Hepatocyte (in vitro differentiated cells): ENCODE results near the gene HOXC4. TPM values are rescaled to one million over a fixed set of nuclear protein-coding genes. Genes with fewer than 3 reads are reported as not detected.
A peak's percentile ranks its signal among the peaks of the same experiment; 100 is the strongest.

Experiments used
- DNase-seq: peaks from one replicate; pipeline ENCODE4 v3.0.0-alpha.2; 2016; ENCODE audit warnings: low spot score
- H2AFZ ChIP-seq: fragments of 200-600 bp; sonication (generic); 2 replicates; pipeline ENCODE4 v1.6.0; 2016; ENCODE audit warnings: antibody characterized with exemption, mild to moderate bottlenecking
- H3K27ac ChIP-seq: fragments of 200-600 bp; sonication (generic); 2 replicates; pipeline ENCODE4 v1.5.1; 2016; ENCODE audit warnings: mild to moderate bottlenecking
- H3K27me3 ChIP-seq: fragments of 200-600 bp; sonication (generic); 2 replicates; pipeline ENCODE4 v1.6.1; 2016
- H3K36me3 ChIP-seq: fragments of 200-600 bp; sonication (generic); replicated peaks from 2 replicates; pipeline ENCODE4 v1.5.1; 2016; ENCODE audit warnings: low read depth; ENCODE audit not compliant: insufficient read depth
- H3K4me1 ChIP-seq: fragments of 200-600 bp; sonication (generic); 2 replicates; pipeline ENCODE4 v1.5.1; 2016; ENCODE audit warnings: mild to moderate bottlenecking, moderate library complexity; ENCODE audit not compliant: insufficient read depth
- H3K4me2 ChIP-seq: fragments of 200-600 bp; sonication (generic); 2 replicates; pipeline ENCODE4 v1.6.0; 2016
- H3K4me3 ChIP-seq: fragments of 200-600 bp; sonication (generic); 2 replicates; pipeline ENCODE4 v1.5.1; 2016; ENCODE audit warnings: mild to moderate bottlenecking
- H3K79me2 ChIP-seq: fragments of 200-600 bp; sonication (generic); 2 replicates; pipeline ENCODE4 v1.6.0; 2017; ENCODE audit warnings: mild to moderate bottlenecking
- H3K9me2 ChIP-seq: fragments of 200-600 bp; sonication (generic); replicated peaks from 2 replicates; pipeline ENCODE4 v1.6.0; 2017; ENCODE audit warnings: mild to moderate bottlenecking; ENCODE audit not compliant: insufficient read depth
- H3K9me3 ChIP-seq: fragments of 200-600 bp; sonication (generic); 2 replicates; pipeline ENCODE4 v1.5.1; 2016; ENCODE audit warnings: low read depth, mild to moderate bottlenecking
- H4K20me1 ChIP-seq: fragments of 200-600 bp; sonication (generic); 2 replicates; pipeline ENCODE4 v1.6.0; 2016; ENCODE audit warnings: mild to moderate bottlenecking; ENCODE audit not compliant: insufficient read depth, poor library complexity, severe bottlenecking
- EZH2 ChIP-seq: fragments of 200-600 bp; sonication (generic); IDR thresholded peaks from 2 replicates; pipeline ENCODE4 v1.6.1; 2016; ENCODE audit warnings: antibody characterized with exemption, mild to moderate bottlenecking, borderline replicate concordance
- EZH2phosphoT487 ChIP-seq: fragments of 200-600 bp; sonication (generic); IDR thresholded peaks from one replicate; pipeline ENCODE4 v1.6.1; 2018; ENCODE audit warnings: antibody characterized with exemption, mild to moderate bottlenecking, low read depth, moderate library complexity; ENCODE audit not compliant: unreplicated experiment, severe bottlenecking
- WGBS: methylation state at CpG from one replicate; pipeline ENCODE4 v1.1.6; 2016; ENCODE audit warnings: low lambda C conversion rate; ENCODE audit errors: missing lambda C conversion rate; 5-methylcytosine and 5-hydroxymethylcytosine counted together
- polyA plus RNA-seq: library from polyadenylated mRNA; unstranded; fragments of >200 nt; fragmentation: Nextera tagmentation; extraction: Ambion mirVana; gene quantifications from 2 replicates; pipeline ENCODE4 v1.2.1, GENCODE V29; 2016
- total RNA-seq: library from RNA; depleted of rRNA; stranded (reverse); fragments of >200 nt; gene quantifications from 2 replicates; pipeline ENCODE4 v1.2.3, GENCODE V29; 2014
- TF ChIP-seq, protein P1 (sequence below): fragments of 200-600 bp; sonication (generic); IDR thresholded peaks from 2 replicates; pipeline ENCODE4 v1.5.1; 2016; ENCODE audit warnings: antibody characterized with exemption, mild to moderate bottlenecking; ENCODE audit not compliant: poor library complexity

Gene HOXC4
- total and polyA plus RNA-seq, 2 experiments from 2014 or later, result 2.1 to 4.4 TPM

- Histone ChIP-seq H3K4me1 (peaks cover 8% of the 10 kb centered on the region), H3K4me2 (no peak overlapping the region), H3K9me3 (no peaks in the 10 kb centered on the region), H3K4me3 (no peak overlapping the region), H3K27ac (no peak overlapping the region), H2AFZ (no peak overlapping the region), H3K9me2 (no peaks in the 10 kb centered on the region), H3K79me2 (no peaks in the 10 kb centered on the region), H3K36me3 (no peaks in the 10 kb centered on the region), H3K27me3 (peaks cover 92% of the 10 kb centered on the region), H4K20me1 (no peaks in the 10 kb centered on the region)
- WGBS, result 45% methylated on average over 5 of the region's 5 CpGs
- no peak for TF ChIP-seq EZH2
- TF ChIP-seq, protein P1, sequence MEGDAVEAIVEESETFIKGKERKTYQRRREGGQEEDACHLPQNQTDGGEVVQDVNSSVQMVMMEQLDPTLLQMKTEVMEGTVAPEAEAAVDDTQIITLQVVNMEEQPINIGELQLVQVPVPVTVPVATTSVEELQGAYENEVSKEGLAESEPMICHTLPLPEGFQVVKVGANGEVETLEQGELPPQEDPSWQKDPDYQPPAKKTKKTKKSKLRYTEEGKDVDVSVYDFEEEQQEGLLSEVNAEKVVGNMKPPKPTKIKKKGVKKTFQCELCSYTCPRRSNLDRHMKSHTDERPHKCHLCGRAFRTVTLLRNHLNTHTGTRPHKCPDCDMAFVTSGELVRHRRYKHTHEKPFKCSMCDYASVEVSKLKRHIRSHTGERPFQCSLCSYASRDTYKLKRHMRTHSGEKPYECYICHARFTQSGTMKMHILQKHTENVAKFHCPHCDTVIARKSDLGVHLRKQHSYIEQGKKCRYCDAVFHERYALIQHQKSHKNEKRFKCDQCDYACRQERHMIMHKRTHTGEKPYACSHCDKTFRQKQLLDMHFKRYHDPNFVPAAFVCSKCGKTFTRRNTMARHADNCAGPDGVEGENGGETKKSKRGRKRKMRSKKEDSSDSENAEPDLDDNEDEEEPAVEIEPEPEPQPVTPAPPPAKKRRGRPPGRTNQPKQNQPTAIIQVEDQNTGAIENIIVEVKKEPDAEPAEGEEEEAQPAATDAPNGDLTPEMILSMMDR, result no peak
- no peak for TF ChIP-seq EZH2phosphoT487
- no peak for DNase-seq
These were observed 9.1 kb upstream of the HOXC4 start for GRCh38 chr12:54044425-54045103.

GRCh38 chr12:54045401-54045800 is 8.2 kb upstream of the HOXC4 start:
- H3K4me3 ChIP-seq, result no peak overlapping the region
- DNase-seq, result no peak
- H3K79me2 ChIP-seq, result no peaks in the 10 kb centered on the region
- no peaks in the 10 kb centered on the region for H3K9me2 ChIP-seq
- peaks cover 92% of the 10 kb centered on the region for H3K27me3 ChIP-seq
- H3K27ac ChIP-seq, result no peak overlapping the region
- no peaks in the 10 kb centered on the region for H3K36me3 ChIP-seq
- TF ChIP-seq EZH2 (no peak), EZH2phosphoT487 (no peak)
- TF ChIP-seq, protein P1, result no peak
- H4K20me1 ChIP-seq, result no peaks in the 10 kb centered on the region
- H3K4me1 ChIP-seq, result peaks cover 8% of the 10 kb centered on the region
- H3K9me3 ChIP-seq, result no peaks in the 10 kb centered on the region
- H3K4me2 ChIP-seq, result no peak overlapping the region
- no peak overlapping the region for H2AFZ ChIP-seq

GRCh38 chr12:54045868-54046521 is 7.6 kb upstream of the HOXC4 start:
- Histone ChIP-seq H3K9me3 (no peaks in the 10 kb centered on the region), H3K4me3 (no peak overlapping the region), H3K9me2 (no peaks in the 10 kb centered on the region), H3K4me1 (peaks cover 8% of the 10 kb centered on the region), H2AFZ (no peak overlapping the region), H3K27me3 (peaks cover 92% of the 10 kb centered on the region), H3K4me2 (no peak overlapping the region), H3K36me3 (no peaks in the 10 kb centered on the region), H3K79me2 (no peaks in the 10 kb centered on the region), H4K20me1 (no peaks in the 10 kb centered on the region), H3K27ac (no peak overlapping the region)
- 44% methylated on average over 16 of the region's 16 CpGs for WGBS
- DNase-seq, result no peak
- TF ChIP-seq EZH2phosphoT487 (peak; percentile 18), EZH2 (no peak)
- TF ChIP-seq, protein P1, result no peak
